ENCODE results near the gene DIRAS1.
"Not testable (repeated sequence)": the region's sequence is repeated elsewhere in the genome, so short reads cannot be mapped to it uniquely, and the experiment has no call there.

DIRAS1 gene

DNA sequence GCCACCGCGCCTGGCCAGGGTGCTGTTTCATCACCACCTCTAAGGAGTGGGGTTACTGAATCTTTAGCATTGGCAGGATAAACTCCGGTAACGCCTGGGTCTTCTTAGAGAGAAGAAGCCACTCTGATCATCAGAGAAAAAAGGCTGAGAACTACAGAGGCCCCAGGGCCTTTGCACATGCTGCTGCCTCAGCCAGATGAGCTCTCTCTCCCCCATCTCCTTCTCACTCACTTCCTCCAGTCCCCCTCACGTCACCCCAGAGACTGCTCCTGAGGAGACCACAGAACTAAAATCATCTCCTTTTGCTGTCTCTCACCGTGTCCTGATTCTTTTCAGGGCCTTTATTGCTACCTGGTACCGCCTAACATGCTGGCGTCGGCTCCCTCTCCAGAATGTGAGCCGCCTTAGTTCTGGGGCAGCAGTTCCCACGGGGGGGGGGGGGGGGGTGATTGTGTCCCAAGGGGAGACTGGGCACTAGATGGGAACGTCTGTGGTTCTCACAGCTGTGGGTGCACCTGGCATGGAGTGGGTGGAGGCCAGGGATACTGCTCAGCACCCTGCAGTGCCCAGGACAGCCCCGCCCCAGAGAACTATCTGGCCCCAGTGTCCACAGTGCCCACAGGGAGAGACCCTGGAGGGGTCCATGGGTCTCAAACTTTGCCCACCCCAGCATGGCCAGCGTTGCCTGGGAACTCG lies 5.1 kb upstream of the DIRAS1 start:
- no peak for DNase-seq

DNA sequence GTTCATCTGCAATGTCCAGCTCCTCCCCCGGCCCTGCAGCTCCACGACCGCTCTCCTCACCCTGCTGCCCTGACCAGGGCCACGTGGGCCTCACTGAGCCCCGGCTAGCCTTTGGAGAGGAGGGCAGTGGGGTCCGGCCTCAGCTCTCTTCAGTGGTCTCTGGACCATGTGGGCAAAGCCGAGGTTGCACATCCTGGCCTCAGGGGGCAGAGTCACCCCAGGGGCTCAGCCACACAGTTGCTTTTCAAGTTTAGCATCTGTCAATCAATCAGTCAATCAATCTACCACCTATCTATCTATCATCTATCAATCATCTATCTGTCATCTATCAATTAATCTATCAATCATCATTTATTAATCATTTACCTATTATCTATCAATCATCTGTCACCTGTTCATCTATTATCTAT lies 3.0 kb upstream of the DIRAS1 start:
- DNase-seq = no peak

DNA sequence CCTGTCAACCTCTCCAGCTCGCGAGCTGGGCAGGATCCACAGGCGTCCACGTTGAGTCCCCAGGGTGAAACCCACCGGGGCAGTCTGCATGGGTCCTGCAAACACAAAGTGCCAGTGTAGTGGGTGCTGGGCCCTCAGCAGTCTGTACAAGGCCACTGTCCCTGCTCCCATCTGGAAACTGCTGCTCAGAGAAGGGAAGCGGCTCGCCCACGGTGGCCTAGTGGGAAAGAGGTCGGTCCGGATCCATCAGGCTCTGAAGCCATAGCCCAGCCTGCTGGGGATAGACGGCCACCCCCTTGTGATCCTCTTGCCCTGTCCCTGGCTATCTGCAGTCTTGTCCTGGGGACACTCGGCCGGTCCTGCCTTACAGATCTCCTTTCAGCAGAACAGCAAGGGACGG lies 2.6 kb upstream of the DIRAS1 start:
- DNase-seq = no peak

DNA sequence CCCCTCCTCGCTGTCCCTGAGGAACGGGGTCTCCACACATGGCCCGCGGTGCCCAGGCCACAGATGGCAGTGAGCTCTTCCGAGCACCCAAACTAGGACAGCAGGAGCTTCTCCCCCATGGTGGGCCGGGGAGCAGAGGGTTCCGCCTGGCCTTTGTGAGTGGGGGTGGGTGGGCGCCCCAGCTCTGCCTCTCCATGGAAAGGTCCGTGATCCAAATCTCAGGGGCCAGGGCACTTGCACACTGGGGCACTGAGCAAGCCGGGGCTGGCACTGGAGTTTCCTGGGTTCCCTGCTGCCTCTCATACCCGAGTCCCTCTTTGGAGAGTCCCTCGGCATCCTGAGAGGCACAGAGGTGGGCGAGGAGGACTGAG lies 2.2 kb upstream of the DIRAS1 start:
- DNase-seq = no peak

DNA sequence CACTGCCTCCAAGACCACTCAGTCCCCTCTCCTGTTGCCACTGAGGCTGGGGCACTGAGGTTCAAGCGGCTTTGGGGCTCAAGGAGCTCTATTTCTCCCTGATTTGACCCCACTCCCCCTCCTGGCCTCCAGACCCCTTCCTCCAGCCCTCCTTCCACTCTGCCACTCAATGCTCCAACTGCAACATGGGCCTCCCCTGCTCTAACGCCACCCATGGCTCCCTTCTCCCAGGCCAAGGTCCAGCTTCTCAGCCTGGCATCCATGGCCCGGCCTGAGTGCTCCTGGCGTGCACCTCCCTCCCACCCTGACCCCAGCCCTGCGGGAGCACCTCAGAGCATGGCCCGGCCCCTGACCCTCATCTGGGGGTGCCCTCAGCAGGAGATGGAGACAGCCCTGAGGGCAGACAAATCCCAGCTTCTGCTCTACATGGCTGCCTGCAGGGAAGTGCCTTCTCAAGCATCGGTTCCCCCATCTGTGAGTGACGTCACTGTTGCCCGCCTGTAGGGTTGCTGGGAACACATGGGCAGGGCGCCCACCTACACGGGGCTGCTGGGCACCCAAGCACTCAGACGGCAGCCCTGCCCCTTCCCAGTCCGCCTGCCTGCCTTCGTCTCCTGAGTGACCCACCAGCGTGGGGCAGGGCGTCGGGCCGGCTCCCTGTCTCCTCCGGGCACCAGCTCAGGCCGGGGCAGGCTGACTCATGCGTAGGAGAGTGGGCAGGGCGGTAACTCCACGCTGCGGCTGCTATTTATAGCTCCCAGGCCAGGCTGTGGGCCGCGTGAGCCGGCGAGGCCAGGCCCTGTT lies 1.6 kb upstream of the DIRAS1 start:
- DNase-seq = no peak

DNA sequence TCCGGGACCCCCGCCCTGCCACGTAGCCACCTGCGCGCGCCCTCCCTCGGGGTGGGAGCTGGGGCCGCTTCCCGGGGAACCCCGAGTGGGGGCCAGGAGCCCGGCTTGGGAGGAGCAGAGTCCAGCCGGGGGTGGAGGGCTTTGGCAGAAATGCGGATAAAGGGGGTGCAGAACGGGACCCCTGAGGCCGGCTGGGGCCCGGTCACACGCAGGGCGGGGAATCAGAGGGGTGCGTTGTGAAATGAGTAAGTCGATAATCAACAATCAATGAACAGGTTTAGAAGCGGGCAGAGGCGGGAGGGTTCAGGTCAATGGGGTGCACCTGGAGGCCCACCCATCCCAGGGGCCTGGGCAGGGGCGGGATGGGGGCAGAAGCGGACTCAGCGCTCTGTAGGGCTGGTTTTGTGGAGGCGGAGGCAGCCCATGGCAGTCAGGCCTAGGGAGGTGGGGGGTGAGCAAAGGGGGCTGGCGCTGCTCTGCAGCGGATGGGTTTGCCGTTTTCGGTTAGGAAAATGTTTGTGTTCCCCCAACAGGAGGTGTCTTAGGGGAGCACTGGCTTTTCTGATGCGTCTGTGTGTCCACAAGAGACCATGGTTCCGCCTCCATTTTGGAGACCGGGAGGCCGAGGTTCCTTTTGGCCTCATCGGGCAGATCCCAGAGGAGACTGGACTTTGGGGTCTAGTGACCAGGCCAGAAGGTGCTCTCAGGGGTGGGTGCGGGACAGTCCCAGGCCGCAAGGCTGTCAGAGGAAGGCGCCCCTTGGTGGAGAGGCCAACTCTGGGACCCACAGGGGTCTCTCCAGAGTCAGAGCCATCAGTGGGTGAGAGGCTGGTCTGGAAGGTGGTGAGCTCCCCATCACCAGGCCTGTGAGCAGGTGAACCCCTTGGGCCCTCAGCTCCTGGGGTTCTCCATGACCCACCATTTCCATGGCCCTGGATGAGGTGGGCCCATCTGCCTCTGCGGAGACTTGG lies 683 bp upstream of the DIRAS1 start:
- no peak for DNase-seq

DNA sequence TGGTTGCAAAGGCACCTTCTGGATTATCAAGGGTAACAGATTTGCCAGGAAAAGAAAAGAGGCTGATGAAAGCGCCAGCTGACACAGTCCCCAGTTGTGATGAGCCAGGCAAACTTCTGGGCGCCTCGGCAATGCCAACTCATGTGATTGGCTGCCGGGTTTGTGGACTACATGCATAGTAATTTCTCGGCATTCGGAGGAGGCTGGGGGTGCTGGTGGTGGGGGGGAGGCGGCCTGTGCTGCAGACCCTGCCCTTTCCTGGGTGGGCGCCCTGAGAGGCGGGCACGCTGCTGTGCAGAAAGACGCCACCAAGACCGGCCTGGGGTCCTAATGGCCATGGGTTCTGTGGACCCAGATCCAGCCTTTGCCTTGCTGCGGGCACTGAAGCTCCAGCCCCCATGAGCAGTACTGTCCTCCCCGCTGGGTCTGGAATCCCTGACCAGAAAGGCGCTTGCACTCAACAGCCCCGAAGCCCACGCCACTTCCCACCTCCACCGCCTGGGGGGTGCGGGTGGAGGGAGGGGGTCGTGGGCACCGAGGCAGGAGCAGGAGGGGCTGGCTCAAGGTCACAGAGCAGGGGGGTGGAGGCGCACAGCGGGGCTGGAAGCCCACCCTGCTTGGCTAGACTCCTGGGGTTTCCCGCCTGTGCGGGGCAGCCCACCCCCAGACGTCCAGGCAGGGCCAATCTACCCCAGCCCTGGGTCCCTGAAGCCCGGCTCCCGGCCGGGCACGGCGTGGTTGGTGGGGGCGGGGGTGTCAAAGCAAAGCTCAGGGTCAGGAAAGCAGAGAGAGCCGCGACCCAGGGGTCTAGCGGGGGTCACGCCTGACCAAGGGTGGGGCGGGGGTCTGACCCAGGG lies 1.0 kb downstream of the DIRAS1 start:
- no peak for DNase-seq

DNA sequence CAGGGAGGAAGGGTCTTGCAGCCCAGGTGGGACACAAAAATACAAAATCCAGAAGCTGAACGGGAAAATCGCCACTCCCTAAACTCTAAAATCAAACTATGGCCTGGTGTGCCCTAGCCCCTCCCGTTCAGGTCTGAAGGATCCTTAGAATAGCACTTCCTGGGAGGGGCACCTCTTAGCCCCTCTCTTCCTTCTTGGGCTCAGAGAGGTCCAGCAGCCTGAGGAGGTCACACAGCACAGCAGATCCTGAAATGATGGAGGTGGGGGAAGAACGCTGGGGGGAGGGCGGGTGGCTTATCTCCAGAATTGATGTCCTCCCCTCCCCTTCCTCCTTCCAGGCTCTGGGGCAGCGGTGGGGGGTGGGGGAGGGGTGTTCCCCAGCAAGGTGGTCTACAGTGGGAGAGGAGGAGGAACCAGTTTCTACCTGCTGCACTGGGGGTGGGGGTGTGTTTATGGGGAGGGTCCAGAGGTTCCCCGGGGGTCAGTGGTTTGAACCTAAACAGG lies 1.9 kb downstream of the DIRAS1 start:
- no peak for DNase-seq

DNA sequence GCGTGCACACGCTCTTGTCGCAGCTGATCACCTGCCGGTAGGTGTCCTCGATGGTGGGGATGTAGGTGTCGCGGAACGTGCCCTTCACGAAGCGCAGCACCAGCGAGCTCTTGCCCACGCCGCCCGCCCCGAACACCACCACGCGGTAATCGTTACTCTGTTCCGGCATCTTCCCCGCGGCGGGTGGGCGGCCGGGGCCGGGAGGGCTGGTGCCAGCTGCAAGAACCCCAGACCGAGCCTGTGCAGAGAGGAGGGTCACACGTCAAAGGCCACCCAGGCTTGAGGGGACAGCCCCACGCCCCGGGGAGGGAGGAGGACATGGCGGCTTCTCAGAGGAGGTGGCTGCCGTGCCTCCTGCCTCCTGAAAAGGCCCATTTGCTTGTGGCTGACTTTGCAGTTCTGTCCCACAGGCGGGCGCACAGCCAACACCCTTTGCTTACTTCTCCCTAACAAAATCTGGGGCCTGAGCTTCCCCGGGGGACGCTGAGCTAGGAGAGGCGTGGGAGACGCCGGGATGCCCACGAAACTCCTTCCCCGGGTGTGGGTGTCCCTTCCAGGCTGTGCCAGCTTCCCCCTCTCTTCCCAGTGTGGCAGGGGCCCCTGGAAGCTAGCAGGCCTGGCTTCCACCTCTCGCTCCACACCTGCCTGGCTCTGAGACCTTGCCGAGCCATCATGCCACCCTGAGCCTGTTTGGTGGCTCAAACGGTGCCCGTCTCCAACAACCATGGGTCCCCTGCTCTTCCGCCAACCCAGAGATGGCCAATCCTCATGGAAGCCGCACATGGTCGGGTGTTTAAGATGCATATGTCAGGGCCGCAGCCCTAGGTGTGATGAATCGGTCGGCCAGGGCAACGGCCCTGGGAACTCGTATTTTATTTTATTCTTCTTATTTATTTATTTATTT lies 3.3 kb downstream of the DIRAS1 start:
- no peak for DNase-seq

DNA sequence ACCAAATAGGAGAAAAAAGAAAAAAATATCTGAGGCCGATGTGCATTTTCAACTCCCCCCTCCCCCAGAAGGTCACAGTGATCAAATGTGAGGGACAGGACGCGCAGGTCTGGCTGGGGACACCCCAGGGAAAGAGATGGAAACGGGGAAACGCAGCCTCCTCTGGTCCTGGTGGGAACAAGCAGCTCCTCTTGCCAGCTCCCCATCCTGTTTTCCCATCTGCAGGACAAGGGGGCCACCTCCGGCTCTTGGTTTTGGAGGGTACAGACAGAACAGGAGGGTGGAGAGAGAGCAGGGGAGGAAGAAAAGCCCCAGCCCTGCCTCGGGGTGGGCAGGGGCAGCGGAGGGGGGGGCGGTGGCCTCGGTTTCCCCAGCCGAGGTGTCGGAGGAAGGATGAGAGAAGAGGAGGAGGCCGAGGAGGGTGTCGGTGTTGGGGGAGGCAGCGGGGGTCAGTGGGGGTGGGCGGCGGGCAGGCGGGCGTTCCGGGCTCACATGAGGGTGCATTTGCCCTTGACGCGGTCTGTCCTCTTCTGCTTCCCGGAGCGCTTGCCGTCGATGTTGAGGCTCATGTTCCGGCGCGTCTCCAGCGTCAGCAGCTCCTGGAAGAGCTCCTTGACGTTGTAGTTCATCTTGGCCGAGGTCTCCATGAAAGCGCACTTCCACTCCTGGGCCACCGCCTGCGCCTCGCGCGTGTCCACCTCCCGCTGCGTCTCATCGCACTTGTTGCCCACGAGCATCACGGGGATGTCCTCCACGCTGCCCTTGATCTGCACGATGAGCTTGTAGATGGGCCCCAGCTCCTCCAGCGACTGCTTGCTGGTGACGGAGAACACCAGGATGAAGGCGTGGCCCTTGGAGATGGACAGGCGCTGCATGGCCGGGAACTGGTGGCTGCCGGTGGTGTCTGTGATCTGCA lies 4.2 kb downstream of the DIRAS1 start:
- DNase-seq = no peak

DNA sequence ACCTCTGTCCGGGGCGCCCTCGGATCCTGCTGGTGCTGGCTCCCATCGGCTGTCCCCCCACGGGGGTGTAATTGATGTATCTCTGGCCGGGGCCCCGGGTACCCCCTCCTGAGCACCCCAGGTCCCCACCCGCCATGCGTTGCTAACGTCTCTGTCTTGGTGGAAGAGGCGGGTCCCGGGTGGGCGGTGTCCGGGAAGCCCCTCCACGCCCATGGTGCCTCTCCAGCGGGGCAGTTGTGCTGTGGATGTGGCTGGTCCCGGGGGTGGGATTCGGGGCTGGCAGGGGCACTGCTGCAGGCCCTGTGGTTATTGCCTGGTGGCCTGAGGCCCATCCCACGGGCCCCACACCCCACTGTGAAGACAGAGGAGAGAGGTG lies 4.9 kb downstream of the DIRAS1 start:
- DNase-seq = no peak

DNA sequence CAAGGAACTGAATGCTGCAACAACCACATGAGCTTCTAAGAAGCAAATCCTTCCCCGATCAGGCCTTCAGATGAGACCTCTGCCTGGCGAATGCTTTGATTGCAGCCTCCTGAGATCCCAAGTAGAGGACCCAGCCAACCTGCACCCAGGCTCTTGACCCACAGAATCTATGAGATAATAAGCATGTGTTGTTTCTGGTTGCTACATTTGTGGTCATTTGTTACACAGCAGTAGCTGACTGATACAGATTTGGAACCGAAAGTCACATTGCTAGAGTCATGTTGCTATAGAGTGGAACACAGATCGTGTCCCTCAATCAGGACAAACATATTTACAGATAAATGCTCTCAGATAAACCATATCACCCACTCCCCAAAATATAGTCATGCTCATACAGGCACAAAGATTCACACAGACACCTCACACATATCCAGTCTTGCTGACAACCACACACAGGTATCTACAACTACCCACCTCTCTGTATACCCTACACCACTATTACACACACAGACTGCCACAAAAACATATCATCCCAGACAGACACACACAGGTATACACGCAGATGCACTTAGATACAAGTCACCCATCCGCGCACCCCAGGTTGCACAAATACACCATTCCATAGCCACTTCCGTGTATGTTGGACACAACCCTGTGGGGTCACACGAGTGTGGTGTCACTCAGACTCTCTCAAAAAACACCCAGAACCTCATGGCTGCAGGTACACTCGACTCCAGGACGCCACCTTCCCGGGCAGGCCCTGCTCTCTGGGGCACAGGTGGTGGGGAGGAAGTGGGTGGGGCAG lies 5.5 kb downstream of the DIRAS1 start:
- no peak for DNase-seq

DNA sequence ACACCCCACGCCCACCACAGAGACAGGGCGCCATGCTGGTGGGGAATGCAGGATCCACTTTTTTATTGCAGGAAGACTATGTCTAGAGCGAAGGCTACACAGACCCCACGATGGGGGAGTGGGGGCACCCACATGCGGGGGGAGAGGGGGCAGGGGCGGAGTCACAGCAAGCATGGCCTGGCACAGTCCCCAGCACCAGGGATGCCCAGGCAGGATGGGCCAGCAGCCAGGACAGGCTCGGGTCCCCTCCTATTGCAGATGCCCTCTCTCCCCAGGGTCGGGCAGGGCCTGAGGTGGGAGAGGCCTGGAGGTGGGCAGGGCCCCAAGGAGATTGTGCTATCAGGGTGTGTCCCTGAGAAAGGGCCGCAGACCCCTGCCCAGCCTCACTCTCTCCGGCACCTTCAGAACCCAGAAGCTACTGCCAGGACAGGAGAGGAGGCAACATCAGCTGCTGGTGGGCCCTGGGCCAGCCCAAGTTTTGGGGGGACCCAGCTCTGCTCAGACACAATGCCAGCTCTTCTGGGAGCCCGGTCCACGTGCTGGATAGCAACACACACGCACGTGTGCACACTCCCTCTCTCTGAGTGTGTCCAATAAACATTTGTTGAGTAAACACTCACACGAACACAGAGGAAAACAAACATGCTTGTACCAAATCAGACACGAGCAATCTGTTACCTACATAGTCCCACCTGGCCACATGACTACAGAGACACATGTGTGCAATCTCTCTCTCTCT lies 6.5 kb downstream of the DIRAS1 start:
- no peak for DNase-seq

DNA sequence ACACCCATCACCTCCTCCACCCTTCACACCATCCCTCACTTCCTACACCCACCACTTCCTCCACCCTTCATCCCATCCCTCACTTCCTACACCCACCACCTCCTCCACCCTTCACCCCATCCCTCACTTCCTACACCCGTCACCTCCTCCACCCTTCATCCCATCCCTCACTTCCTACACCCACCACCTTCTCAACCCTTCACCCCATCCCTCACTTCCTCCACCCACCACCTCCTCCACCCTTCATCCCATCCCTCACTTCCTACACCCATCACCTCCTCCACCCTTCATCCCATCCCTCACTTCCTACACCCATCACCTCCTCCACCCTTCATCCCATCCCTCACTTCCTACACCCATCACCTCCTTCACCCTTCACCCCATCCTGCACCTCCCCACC lies 7.1 kb downstream of the DIRAS1 start:
- DNase-seq = not testable (repeated sequence)

DNA sequence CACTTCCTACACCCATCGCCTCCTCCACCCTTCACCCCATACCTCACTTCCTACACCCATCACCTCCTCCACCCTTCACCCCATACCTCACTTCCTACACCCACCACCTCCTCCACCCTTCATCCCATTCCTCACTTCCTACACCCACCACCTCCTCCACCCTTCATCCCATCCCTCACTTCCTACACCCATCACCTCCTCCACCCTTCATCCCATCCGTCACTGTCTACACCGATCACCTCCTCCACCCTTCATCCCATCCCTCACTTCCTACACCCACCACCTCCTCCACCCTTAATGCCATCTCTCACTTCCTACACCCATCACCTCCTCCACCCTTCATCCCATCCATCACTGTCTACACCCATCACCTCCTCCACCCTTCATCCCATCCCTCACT lies 8.0 kb downstream of the DIRAS1 start:
- not testable (repeated sequence) for DNase-seq

DNA sequence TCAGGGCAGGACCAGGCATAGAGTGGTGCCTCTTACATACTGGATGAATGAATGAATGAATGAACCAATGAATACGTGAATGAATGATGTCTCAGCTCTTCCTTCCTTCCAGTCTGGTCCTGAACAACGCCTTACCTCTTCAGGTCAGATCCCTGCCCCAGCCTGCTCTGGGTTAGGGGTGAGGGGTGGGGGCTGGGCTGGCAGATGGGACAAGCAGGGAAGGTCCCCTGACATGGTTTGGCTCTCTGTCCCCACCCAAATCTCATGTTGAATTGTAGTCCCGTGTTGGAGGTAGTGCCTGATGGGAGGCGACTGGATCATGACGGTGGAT lies 9.3 kb downstream of the DIRAS1 start:
- no peak for DNase-seq

DNA sequence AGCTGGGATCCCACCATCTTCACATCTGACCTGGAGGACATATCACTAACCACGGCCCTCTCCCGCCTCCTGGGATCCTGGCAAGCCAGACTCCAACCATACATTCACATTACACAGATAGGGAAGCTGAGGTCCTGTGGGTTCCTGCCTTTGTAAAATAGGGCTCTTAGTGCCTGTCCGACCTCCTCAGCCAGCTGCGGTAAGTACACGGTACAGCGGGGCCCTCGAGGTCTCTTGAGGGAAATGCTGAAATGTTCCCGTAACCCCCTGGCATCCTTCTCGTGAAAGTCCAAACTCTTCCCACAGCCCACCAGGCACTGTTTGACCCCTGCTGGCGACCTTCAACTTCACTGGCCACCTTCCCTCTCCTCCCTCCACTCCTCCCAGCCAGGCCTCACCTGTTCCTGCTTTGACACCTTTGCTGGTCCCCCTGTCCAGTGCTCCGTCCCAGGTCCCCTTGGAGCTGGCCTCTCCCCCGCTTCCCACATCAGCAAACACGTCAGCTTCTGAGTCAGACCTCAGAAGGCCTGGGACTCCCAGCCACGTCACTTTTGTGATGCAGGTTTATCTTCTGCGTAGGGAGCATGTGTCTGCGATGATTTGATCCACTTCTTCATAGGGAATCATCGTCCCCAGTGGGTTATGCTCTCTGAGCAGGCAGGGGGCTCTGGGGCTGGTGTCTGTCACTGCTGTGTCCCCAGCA lies 9.8 kb downstream of the DIRAS1 start:
- DNase-seq = no peak

DNA sequence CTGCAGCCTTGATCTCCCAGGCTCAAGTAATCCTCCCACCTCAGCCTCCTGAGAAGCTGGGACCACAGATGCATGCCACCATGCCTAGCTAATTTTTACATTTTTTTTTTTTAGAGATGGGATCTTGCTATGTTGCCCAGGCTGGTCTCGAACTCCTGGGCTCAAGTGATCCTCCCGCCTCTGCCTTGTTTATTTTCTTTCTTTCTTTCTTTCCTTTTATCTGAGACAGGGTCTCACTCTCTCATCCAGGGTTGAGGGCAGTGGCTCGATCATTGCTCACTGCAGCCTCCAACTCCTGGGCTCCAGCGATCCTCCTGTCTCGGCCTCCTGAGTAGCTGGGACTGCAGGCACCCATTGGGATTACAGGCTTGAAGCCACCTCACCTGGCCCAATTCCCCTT lies 14.9 kb downstream of the DIRAS1 start:
- no peak for DNase-seq

All from stimulated activated CD4-positive, alpha-beta T cell treated with anti-CD3 and anti-CD28 coated beads, Interleukin-4, amount 100 ng/mL, for 1 hour (primary cell).